ENCODE measurements around the gene EFNA5.
"Not testable (repeated sequence)": the region's sequence is repeated elsewhere in the genome, so short reads cannot be mapped to it uniquely, and the experiment has no call there.

Gene EFNA5

DNA sequence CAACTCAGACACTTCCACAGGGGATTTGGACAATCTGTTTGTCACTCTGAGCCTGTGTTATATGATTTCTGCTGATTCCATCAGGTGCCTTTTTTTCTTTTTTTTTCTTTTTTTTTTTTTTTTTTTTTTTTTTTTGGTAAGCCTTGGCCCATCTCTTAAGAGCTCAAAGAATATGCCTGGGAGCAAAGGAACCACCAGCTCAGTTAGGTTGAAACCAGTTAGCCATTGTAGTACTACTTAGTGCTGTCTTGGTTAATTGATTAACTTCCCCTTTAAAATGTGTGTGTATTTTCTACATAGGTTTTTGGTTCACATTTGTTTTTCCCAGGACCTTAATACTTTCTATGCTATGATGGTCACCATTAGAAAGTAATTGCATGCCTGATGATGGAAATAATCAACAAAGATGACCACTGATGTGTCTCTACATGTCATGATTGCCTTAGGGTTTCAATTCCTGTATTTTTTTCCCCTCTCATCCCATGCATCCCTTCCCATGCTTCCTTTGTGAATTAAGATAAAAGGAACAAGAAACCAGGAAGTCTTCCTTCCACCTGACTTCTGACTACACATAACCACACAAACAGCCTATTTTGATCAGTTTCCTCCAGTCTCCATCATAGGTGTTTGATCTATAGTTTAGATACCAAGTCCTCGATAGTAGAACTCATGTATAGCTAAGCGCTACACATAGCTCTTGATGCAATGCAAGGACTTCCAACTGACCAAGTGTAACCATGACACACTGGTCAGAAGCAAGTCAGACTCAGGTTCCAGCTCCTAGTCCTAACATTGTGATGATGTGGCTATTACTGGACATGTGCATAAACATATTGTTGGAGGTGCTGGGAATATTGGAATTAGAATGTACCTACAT, 306.1 kb downstream of the EFNA5 start:
- no peak for DNase-seq (ENCODE audit: low spot score)

DNA sequence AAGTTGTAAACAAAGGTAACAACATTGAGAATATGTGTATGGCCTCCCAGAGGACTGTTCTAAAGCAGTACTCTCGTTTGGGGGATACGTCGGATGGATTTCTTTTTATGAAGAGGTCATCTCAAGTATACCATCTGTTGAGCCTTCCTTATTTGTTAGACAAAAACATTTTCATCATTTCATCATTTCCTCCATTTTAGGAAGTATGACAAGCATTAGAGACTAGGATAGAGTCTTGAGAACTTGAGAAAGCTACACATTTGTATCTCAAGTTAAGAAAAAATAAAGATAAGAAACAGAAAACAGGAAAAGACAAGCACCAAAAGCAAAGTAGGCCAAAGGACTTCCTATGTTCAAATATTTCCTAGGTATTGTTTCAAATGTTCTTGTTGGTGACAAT, 307.0 kb downstream of the EFNA5 start:
- no peak for DNase-seq (ENCODE audit: low spot score)

DNA sequence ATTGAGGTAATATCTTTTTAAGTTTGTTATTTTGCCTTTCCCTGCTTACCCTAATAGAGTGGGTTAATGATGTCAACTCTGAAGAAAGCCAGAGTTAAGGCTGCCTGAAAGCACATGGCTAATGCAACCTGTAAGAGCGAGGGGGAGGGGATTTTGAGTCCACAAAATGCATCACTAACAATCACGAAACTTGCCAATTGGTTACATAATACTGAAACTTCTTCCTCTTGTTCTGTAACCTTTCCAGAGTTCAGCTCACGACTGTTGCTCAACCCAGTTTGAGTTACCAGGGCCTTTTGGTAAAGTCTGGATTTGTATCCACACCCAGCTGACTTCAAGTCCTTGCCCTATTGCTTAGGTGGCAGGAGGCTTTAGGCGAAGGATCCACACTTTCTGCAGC, 308.8 kb downstream of the EFNA5 start:
- no peak for DNase-seq (ENCODE audit: low spot score)

DNA sequence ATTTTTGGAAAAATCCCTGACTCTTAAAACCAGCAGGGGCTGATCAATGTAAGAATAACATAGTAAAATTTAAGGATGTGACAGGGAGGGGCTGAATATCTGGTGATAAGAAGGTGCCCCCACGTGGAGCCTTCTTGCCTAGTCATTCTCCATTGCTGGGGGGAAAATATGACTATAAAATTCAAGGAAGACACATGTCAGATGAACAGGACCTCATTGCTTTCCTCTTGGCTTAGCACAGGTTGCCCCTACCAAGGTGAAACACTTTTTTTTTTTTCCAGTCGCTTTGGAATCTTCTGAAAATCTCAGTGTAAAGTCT, 310.9 kb downstream of the EFNA5 start:
- DNase-seq (ENCODE audit: low spot score), result no peak

DNA sequence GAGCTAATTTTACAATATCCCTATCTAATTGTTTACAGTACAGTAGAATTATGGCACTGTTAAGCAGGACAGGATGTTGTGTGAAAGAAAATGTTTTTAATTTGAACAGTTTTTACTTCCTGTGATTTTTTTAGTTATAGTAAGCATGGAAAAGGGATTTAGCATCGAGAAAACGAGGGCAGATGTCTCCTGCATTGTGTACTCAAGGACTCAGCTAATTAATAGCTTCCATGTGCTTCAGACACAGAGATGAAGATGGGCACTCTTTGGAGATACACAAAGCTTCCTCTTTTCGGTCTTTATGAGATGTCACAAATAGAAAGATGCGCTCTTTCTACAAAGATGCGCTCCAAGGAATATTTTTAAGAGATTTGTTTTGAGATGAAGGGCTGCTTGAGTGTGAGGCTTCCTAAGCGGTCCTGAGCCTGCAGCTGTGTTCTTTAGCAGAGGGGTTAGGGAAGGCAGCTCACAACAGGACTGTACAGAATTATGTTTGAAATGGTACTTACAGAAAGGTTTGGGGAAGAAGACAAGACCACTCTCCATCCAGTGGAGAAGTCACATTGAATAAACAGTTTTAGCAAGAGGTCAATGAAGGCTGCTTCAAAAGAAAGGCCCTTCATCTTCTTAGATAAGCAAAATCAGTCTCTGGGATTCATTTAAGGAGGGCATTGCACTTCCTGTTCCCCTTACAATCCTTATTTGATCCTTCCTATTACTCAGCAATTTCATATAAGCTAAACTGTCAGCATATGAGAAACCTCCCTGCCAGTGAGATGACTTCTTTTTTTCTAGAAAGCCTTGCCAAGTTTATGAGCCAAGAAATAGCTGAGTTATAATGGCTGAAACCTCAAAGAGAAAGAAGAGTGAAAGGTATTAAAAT, 311.5 kb downstream of the EFNA5 start:
- no peak for DNase-seq (ENCODE audit: low spot score)

DNA sequence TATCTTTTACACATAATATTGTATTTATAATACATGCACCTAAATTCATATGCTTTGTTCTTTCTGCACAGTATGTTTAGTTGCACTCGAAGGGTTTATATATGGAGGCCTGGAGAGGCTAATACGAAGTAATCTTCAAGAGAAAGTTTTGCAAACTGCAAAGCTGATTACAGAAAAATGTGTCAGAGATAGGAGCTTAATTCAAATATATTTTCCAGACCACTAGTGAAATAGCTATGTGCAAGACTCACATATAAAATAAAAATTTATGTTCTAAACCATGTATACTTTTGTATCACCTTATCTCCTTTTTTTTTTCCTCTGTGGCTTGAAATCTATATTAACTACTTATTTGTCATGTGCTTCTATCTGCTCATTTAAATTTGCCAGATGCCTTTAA, 313.8 kb downstream of the EFNA5 start:
- DNase-seq (ENCODE audit: low spot score), result no peak

DNA sequence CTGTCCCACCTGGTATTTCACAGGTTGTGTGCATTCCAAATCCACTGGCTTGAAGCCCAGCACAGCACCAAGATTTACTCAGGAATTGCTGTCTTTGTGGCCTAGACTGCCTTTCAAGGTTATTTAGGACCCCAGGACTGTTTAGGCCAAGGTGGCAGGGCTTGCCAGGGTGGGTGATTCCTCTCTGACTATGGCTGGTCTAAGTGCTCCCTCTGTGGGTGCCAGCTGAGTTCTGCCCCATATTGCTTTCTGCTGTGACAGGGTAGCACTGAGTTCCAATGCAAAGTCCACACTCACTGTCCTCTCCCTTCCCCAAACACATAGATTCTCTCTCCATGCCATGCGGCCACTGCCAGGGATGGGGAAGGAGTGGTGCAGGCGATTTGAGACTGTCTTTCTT, 318.2 kb downstream of the EFNA5 start:
- DNase-seq (ENCODE audit: low spot score), result no peak

DNA sequence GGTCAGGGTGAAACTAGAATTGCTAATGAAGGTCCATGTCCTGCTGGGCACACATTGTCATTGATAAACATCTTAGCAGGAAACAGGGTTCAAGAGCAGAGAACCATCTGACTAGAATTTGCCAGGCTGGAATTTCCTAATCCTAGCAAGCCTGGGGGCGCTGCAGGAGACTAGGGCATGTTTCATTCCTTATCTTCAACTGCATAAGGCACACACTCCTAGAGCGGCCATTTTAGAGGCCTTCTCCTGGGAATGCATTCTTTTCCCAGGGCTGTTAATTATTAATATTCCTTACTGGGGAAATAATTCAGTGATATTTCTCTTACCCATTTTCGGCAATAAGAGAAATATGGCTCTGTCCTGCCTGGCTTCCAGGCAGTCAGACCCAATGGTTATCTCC, 324.2 kb downstream of the EFNA5 start:
- not testable (repeated sequence) for DNase-seq (ENCODE audit: low spot score)

DNA sequence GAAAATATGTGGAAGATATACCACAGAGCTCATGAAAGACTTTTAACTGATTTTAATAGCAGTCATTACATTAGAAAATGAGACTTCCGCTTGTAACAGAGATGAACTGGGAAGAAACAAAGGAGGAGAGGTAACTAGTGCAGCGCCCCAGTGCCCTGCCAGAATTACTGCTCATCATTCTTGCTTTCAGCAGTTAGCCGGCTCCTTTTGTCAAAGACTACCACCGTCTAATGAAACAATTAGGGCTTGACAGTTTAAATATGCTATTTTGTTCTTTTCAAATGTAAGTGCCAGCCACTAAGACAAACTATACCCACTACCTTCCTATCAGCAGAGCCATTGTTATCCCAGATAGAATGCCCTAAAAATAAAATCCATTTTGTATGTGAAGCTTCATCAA, 328.4 kb downstream of the EFNA5 start:
- no peak for DNase-seq (ENCODE audit: low spot score)

DNA sequence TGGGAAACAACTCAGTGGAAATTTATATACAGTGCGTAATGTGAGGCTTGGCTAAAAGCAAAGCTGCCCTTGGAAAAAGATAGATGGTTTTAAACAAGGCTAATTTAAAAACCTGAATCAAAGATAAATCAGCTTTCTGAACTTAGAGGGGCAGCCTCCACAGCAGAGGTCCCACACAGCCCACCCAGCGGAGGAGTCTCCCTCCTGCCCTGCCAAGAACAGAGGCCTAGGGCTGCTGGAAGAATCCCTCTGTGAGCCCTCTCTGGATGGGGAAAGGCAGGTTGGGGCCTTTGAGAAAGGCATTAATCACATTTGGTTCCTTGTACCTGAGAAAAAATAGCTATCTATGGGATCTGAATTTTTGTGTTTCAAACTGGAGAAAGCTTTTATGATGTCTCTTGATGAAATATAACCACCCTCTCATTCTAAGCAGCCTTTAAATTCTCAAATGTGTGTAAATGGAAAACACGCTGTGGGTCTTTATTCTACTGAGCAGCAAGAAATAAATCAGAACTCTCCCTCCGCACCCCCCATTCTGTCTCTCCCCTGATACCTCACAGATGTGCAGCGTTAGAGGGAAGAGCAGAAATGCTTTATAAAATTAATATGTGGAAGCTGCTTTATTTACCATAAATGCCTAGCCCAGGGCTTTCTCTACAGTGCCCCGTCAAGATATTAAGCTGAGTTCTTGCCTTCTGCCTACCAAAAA, 329.2 kb downstream of the EFNA5 start:
- no peak for DNase-seq (ENCODE audit: low spot score)

DNA sequence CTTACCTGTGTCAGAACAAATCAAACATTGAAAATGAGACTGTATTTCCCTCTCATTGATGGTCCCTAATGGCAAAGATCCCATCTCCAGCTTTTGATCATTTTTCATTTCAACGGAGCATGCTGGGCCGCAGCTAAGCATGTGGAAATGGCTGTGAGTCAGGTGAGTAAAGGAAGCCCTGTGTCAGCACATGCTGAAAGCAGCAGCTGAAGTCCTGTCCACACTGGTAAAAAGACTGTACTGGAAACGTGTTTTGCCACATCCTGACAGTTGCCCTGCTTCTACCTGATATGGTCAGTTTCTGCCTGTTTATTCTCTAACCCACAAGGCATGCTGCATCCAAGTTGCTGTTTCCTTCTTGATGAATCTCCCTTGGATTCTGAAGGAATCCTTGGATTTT, 330.1 kb downstream of the EFNA5 start:
- DNase-seq (ENCODE audit: low spot score), result no peak

DNA sequence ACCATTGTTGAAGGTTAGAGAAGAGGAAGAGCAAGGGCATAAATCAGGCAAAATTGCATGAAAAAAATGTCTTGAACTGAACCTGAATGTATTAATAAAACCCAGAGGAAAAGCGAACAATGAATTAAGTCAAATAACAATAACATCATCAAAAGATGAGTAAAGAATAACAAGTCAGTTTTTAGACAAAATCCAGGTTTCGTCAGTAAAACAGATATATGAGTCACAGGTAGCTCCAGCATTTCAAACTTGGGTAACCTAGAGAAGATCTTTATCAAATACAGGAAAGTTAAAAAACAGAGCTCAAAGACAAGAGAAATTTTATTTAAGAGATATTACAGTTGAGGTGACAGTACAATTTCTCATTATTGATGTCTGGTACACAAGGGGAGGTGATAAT, 332.4 kb downstream of the EFNA5 start:
- no peak for DNase-seq (ENCODE audit: low spot score)

DNA sequence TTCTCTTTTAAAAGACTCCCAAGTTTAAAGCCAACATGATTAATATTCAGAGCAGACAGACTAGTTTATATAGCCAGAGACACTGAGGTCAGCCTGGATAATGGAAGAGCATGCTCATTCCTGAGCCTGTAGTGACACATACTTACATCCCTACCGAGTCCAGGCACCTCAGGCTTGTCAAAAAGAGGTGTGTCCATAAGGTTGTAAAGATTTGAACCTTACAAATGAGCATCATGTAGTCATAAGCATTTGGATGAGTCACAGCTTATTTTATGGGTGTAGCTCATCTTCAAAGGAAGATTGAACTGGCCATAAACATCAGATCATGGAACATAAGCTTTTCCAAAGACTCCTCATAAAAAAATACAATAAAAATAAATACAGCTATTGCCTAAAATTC, 333.5 kb downstream of the EFNA5 start:
- DNase-seq (ENCODE audit: low spot score), result no peak

DNA sequence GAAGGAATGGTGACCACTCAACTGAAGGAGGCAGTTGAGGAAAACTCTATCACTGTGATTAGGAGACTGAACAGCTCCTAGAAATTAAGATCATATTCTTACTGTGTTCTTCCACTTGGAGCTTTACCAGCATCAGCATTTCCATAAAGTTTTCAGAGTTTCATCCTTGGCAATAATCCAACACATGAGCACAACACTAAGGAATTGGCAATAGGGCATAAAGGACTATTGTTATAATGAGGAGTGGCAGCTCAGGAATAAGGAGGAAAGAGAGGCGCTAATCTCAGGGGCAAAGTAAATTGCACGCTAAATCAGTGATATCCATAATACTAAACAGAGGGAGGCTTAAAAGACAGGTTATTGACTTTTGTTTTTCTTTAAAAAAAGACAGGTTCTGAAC, 338.9 kb downstream of the EFNA5 start:
- no peak for DNase-seq (ENCODE audit: low spot score)

DNA sequence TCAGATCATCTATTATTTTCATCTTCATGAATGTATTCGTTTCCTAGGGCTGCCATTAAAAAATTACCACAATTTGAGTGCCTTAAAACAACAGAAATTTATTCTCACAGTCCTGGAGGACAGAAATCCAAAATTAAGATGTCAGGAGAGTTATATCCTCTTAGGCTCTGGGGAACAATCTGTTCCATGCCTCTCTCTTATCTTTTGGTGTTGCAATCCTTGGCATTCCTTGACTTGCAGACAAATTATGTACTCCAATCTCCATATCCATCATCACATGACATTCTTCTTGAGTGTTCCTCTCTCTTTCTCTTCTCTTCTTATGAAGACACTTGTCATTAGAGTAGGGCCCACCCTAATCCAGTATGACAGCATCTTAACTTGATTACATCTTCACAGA, 339.4 kb downstream of the EFNA5 start:
- no peak for DNase-seq (ENCODE audit: low spot score)

DNA sequence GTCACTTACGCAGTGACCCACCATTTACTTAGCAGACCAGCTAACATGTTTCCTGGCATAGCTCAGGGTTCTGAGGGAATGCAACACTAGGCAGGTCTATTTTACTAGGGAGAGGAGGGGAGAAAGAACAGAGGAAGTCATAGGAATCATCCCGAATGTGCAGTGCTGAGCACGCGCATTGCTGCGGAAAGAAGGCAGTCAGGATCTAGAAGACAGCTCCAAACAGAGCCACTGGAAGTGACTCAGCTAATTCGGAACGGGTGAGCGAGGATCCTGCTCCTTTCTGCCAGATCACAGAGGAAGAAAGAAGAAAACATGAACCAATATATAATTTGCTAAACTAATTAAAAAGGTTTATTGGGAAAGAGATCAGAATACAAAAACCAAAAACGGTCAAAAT, 339.8 kb downstream of the EFNA5 start:
- DNase-seq (ENCODE audit: low spot score), result no peak

DNA sequence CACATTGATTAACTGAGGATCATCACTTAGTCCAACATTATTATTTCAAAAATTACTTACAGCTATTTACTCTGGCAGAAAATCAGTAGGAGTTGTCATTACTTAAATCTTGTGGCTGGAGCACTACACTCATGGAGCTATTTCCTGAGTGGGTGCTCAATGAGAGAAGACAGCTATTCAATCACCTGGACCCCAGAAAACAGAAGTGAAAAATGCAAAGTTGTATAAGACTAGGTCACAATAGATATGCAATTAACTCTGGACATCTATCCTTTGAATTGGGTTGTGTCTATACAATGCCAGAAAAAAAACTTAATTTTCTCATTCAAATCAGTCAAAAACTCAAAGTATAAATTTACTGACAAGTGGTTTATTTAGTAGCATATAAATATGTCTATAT, 340.9 kb downstream of the EFNA5 start:
- no peak for DNase-seq (ENCODE audit: low spot score)
